Prostate gland (tissue), 2 donors: Measurements from ENCODE around the gene EVC2. TPM values are rescaled to one million over a fixed set of nuclear protein-coding genes. Genes with fewer than 3 reads are reported as not detected.
"Not testable (repeated sequence)": the region's sequence is repeated elsewhere in the genome, so short reads cannot be mapped to it uniquely, and the experiment has no call there.

Source experiments
- DNase-seq: peaks from one replicate; pipeline ENCODE4 v3.0.0-alpha.2; 2019; ENCODE audit warnings: low spot score
- H3K27ac ChIP-seq, 2 donors: fragments of 200-600 bp; sonication (generic); 2 replicates each; pipeline ENCODE4 v1.5.1; 2017 to 2019
- H3K27me3 ChIP-seq: fragments of 200-600 bp; sonication (generic); replicated peaks from 2 replicates; pipeline ENCODE4 v1.5.1; 2019; ENCODE audit not compliant: insufficient read depth
- H3K36me3 ChIP-seq, 2 donors: fragments of 200-600 bp; sonication (generic); 1 replicate in 1 of 2; 2 replicates in 1 of 2; pipeline versions ENCODE4 v1.5.1 to v1.8.1; 2017 to 2019
- H3K4me1 ChIP-seq: fragments of 200-600 bp; sonication (generic); replicated peaks from 2 replicates; pipeline ENCODE4 v1.5.1; 2019
- H3K4me3 ChIP-seq, 2 donors: fragments of 200-600 bp; sonication (generic); 2 replicates each; pipeline ENCODE4 v1.5.1; 2017 to 2019
- H3K9me3 ChIP-seq: fragments of 200-600 bp; sonication (generic); 2 replicates; pipeline ENCODE4 v1.5.1; 2017
- POLR2A ChIP-seq: fragments of 450-650 bp; IDR thresholded peaks from one replicate; pipeline ENCODE4 v1.6.1; 2016; ENCODE audit warnings: antibody characterized with exemption, mild to moderate bottlenecking
- POLR2AphosphoS5 ChIP-seq: sonication (generic); formaldehyde crosslinking; IDR thresholded peaks from one replicate; pipeline ENCODE4 v1.6.1; 2017; ENCODE audit warnings: antibody characterized with exemption
- WGBS: methylation state at CpG from one replicate; pipeline ENCODE4 v1.1.5; 2018; 5-methylcytosine and 5-hydroxymethylcytosine counted together
- intact Hi-C: fragments of 100-400 bp; cut with DNase I; formaldehyde crosslinking; loops from one replicate; pipeline ENCODE4 v1.14.2; 2022
- total RNA-seq, 2 donors: library from RNA; depleted of rRNA; stranded (reverse); fragments of >200 nt; gene quantifications; one replicate each; pipeline ENCODE4 v1.1.0, GENCODE V29; 2016
- TF ChIP-seq, protein P1 (sequence below), 4 experiments: fragments of 200-600 bp in 2 of 4; fragments of 450-650 bp in 2 of 4; sonication (generic) in 2 of 4; IDR thresholded peaks; 1 replicate in 3 of 4; 2 replicates in 1 of 4; pipeline ENCODE4 v1.5.1; 2016 to 2019; ENCODE audit warnings: antibody characterized with exemption in 4 of 4, mild to moderate bottlenecking in 2 of 4, moderate library complexity in 2 of 4

EVC2 gene
- total RNA-seq, 2 donors from 2014 or later: 7.6 to 11.0 TPM

DNA sequence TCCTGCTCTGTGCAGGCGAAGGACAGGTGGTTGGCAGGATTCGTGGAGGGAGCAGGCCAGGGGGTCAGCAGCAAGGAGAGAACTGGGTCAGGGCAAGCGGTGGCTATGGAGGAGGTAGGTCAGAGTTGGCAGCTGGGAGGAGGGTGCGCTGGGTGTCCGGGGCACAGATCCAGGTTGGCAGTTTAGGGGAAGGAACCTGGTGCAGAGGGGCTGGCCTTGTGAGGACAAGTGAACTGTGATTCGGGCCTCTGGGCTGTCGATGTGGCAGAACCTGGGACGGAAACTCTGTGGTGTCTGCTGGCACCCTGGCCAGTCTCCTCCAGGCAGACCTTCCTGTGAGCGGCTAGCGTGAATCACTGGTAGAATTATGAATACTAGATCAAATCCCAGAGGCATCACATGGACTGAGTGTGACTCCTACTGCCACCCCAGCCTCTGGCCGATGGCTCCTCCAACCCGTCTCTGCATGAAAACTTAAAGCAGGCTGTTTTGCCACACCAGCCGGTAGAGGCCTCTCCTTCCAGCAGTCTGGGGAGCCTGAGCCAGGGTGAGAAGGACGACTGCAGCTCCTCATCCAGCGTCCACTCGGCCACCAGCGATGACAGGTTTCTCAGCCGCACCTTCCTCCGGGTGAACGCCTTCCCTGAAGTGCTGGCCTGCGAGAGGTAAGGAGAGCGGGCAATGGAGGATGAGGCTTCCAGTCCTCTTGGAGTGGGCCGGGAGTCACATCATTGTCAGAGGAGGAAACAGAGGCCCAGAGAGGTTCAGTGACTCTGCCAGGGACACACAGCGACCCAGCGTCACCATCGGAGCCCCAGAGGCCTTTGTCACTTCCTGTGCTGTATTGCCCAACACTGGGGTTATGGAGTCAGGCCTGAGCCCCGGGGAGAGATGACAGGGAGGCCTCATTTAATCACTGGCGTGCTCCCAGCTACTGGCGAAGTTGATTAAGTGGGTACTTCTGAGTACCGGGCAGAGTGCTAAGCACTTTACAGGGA is 22.9 kb upstream of the EVC2 start:
- Histone ChIP-seq H3K4me3 (no peak overlapping the region), H3K4me1 (no peaks in the 10 kb centered on the region), H3K36me3 (peaks cover 0 to 4% of the 10 kb centered on the region in 2 donors), H3K27me3 (no peaks in the 10 kb centered on the region), H3K9me3 (no peaks in the 10 kb centered on the region), H3K27ac (no peak overlapping the region)
- DNase-seq: no peak
- 90% methylated on average over 30 of the region's 30 CpGs for WGBS
- intact Hi-C loops: no loop called here
- TF ChIP-seq POLR2AphosphoS5 (no peak), POLR2A (no peak)
- TF ChIP-seq, protein P1, sequence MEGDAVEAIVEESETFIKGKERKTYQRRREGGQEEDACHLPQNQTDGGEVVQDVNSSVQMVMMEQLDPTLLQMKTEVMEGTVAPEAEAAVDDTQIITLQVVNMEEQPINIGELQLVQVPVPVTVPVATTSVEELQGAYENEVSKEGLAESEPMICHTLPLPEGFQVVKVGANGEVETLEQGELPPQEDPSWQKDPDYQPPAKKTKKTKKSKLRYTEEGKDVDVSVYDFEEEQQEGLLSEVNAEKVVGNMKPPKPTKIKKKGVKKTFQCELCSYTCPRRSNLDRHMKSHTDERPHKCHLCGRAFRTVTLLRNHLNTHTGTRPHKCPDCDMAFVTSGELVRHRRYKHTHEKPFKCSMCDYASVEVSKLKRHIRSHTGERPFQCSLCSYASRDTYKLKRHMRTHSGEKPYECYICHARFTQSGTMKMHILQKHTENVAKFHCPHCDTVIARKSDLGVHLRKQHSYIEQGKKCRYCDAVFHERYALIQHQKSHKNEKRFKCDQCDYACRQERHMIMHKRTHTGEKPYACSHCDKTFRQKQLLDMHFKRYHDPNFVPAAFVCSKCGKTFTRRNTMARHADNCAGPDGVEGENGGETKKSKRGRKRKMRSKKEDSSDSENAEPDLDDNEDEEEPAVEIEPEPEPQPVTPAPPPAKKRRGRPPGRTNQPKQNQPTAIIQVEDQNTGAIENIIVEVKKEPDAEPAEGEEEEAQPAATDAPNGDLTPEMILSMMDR (IDR thresholded peaks at IDR 0.05): no peak

DNA sequence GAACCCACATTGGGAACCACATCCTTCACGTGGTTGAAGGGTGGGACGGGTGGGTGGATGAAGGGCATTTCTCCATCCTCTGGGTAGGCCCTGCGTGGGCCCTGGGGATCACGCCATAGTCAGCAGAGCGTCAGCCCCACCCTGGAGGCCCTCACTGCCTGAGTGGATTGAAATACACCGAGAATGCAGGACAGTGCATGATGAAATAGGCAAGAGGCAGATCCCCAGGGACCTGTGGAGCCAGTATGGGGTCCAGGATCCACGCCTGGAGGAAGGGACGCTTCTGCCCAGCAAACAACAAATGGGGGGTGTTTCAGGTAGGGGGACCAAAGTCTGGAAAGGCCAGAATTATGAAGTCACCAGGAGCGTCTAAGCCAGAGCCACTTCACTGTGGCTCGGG is 22.1 kb upstream of the EVC2 start:
- 89% methylated on average over 10 of the region's 10 CpGs for WGBS
- peaks cover 0 to 4% of the 10 kb centered on the region in 2 donors for H3K36me3 ChIP-seq
- TF ChIP-seq, protein P1 (IDR thresholded peaks at IDR 0.05): no peak
- TF ChIP-seq POLR2A (no peak), POLR2AphosphoS5 (no peak)

GRCh38 chr4:5728412-5728811 is 20.1 kb upstream of the EVC2 start:
- H3K4me3 ChIP-seq, DNase-seq, H3K36me3 ChIP-seq, H3K4me1 ChIP-seq, intact Hi-C loops, H3K27ac ChIP-seq, H3K27me3 ChIP-seq, H3K9me3 ChIP-seq: not testable (repeated sequence)
- 61% methylated on average over 2 of the region's 2 CpGs for WGBS

More for the DNA sequence above, 22.1 kb upstream of the EVC2 start:
- H3K27me3 ChIP-seq: no peaks in the 10 kb centered on the region
- H3K9me3 ChIP-seq: no peaks in the 10 kb centered on the region
- no peak overlapping the region for H3K4me3 ChIP-seq
- H3K4me1 ChIP-seq: no peaks in the 10 kb centered on the region
- no peak overlapping the region for H3K27ac ChIP-seq
- no peak for DNase-seq
- intact Hi-C loops: no loop called here

DNA sequence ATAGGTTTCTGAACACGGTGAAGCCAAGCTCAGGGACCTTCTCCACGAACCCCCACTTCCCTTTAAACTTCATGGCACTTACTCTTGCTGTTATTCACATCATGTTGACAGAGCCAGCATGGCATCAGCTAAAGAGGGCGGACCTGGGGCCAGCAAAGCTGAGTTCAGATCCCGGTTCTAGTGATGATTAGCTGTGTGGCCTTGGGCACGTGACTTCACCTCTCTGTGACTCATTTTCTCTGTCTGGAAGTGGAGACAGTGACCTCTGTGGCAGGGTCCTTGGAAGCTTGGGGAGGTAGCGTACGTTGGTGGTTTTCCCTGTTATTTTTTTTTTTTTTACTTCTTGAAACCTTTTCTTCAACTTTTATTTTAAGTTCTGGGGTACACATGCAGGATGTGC is 16.0 kb upstream of the EVC2 start:
- Histone ChIP-seq H3K4me3 (no peak overlapping the region), H3K27ac (no peak overlapping the region), H3K27me3 (no peaks in the 10 kb centered on the region), H3K9me3 (no peaks in the 10 kb centered on the region), H3K36me3 (no peaks in the 10 kb centered on the region), H3K4me1 (no peaks in the 10 kb centered on the region)
- no peak for TF ChIP-seq POLR2A
- TF ChIP-seq POLR2AphosphoS5: no peak
- TF ChIP-seq, protein P1 (IDR thresholded peaks at IDR 0.05): no peak
- DNase-seq: no peak
- WGBS: 88% methylated on average over 7 of the region's 7 CpGs
- intact Hi-C loops: no loop called here

GRCh38 chr4:5722328-5722727 is 14.0 kb upstream of the EVC2 start:
- intact Hi-C loops: no loop called here
- Histone ChIP-seq H3K9me3 (no peaks in the 10 kb centered on the region), H3K27me3 (no peaks in the 10 kb centered on the region), H3K36me3 (no peaks in the 10 kb centered on the region), H3K4me3 (no peak overlapping the region), H3K4me1 (no peaks in the 10 kb centered on the region), H3K27ac (no peak overlapping the region)
- TF ChIP-seq, protein P1 (IDR thresholded peaks at IDR 0.05): no peak
- TF ChIP-seq POLR2A: no peak
- TF ChIP-seq POLR2AphosphoS5: no peak
- 37% methylated on average over 4 of the region's 4 CpGs for WGBS
- DNase-seq: no peak
